HG02588 (cell line): ENCODE data around the gene SFRP5.

Experiments used
- ATAC-seq: cut with Tn5 transposase; IDR thresholded peaks from one replicate; pipeline ENCODE4 v1.9.1; 2021; ENCODE audit warnings: mild to moderate bottlenecking, moderate library complexity; ENCODE audit not compliant: unreplicated experiment

Gene SFRP5

GRCh38 chr10:97766996-97767924 is 4.5 kb downstream of the SFRP5 start:
- ATAC-seq = no peak

GRCh38 chr10:97766106-97766810 is 5.5 kb downstream of the SFRP5 start:
- ATAC-seq = no peak

GRCh38 chr10:97765201-97765600 is 6.6 kb downstream of the SFRP5 start:
- ATAC-seq = no peak

- no peak for ATAC-seq
Observed at GRCh38 chr10:97764519-97764931, 7.3 kb downstream of the SFRP5 start.

- no peak for ATAC-seq
Observed at GRCh38 chr10:97763947-97764346, 7.9 kb downstream of the SFRP5 start.

- ATAC-seq = no peak
Observed at GRCh38 chr10:97763411-97763810, 8.4 kb downstream of the SFRP5 start.

GRCh38 chr10:97762816-97763215 is 9.0 kb downstream of the SFRP5 start:
- no peak for ATAC-seq

GRCh38 chr10:97762056-97762455 is 9.7 kb downstream of the SFRP5 start:
- ATAC-seq = no peak

- ATAC-seq = no peak
Observed at GRCh38 chr10:97761331-97761865, 10.4 kb downstream of the SFRP5 start.

- ATAC-seq = no peak
Observed at GRCh38 chr10:97760461-97761257, 11.1 kb downstream of the SFRP5 start.

- no peak for ATAC-seq
Observed at GRCh38 chr10:97759946-97760345, 11.9 kb downstream of the SFRP5 start.

GRCh38 chr10:97759158-97759887 is 12.5 kb downstream of the SFRP5 start:
- no peak for ATAC-seq

GRCh38 chr10:97757471-97757870 is 14.3 kb downstream of the SFRP5 start:
- ATAC-seq = no peak

- ATAC-seq = no peak
Observed at GRCh38 chr10:97755718-97756117, 16.1 kb downstream of the SFRP5 start.

- ATAC-seq = no peak
Observed at GRCh38 chr10:97754726-97755125, 17.1 kb downstream of the SFRP5 start.

GRCh38 chr10:97752956-97753355 is 18.8 kb downstream of the SFRP5 start:
- no peak for ATAC-seq

- ATAC-seq = no peak
Observed at GRCh38 chr10:97748116-97748515, 23.7 kb downstream of the SFRP5 start.

GRCh38 chr10:97747573-97747972 is 24.2 kb downstream of the SFRP5 start:
- no peak for ATAC-seq

- no peak for ATAC-seq
Observed at GRCh38 chr10:97744405-97745035, 27.3 kb downstream of the SFRP5 start.
